T47D (cell line): ENCODE data around the gene CLEC2A.

Experiments used
- DNase-seq, 2 experiments: peaks; one replicate each; pipeline versions ENCODE4 v3.0.0 to v3.0.0-alpha.2; 2011 to 2012; ENCODE audit warnings: low read depth in 1 of 2, low spot score in 1 of 2
- JUND ChIP-seq: IDR thresholded peaks from 2 replicates; pipeline ENCODE4 v1.6.1; 2012; ENCODE audit warnings: low read depth
- in situ Hi-C: cut with HindIII; loops from 2 replicates; pipeline ENCODE4 v1.10.0; 2016; ENCODE audit warnings: low sequenced_read_pairs, low pct_unique_long_range_greater_than_20kb

CLEC2A gene

GRCh38 chr12:9868311-9868801, 63.8 kb downstream of the CLEC2A start:
- DNase-seq, result no peak
- in situ Hi-C loops, result no loop called here
- no peak for TF ChIP-seq JUND

GRCh38 chr12:9867531-9867930, 64.6 kb downstream of the CLEC2A start:
- DNase-seq, result no peak
- no peak for TF ChIP-seq JUND
- in situ Hi-C loops, result no loop called here

GRCh38 chr12:9866860-9867269, 65.3 kb downstream of the CLEC2A start:
- DNase-seq, result no peak
- in situ Hi-C loops, result no loop called here
- no peak for TF ChIP-seq JUND

GRCh38 chr12:9864913-9865675, 67.1 kb downstream of the CLEC2A start:
- no peak for DNase-seq
- TF ChIP-seq JUND, result no peak
- in situ Hi-C loops, result no loop called here
